Caco-2 (cell line): ENCODE measurements around the gene CPA4. TPM values are rescaled to one million over a fixed set of nuclear protein-coding genes. Genes with fewer than 3 reads are reported as not detected.

Source experiments
- BruUV-seq: library from RNA; stranded (reverse); fragments of 400-500 nt; replicated peaks from 2 replicates; lab custom pipeline; 2021; lab: Mats Ljungman, UMichigan
- CTCF ChIA-PET: fragments of 300-600 bp; sonication (Branson Sonifier 250); formaldehyde crosslinking; loops from one replicate; lab custom pipeline; 2022; ENCODE audit warnings: antibody characterized with exemption; lab: Charles Lee
- POLR2A ChIA-PET: fragments of 300-600 bp; sonication (Branson Sonifier 250); formaldehyde crosslinking; loops from one replicate; lab custom pipeline; 2022; ENCODE audit warnings: antibody characterized with exemption; lab: Charles Lee
- DNase-seq, 2 experiments: peaks; one replicate each; pipeline versions ENCODE4 v3.0.0 to v3.0.0-alpha.2; 2020 to 2022
- H3K27me3 ChIP-seq: replicated peaks from 2 replicates; pipeline ENCODE4 v1.6.0; 2011; ENCODE audit warnings: low read length; ENCODE audit not compliant: control insufficient read depth, insufficient read depth
- H3K36me3 ChIP-seq: 2 replicates; pipeline ENCODE4 v1.5.1; 2011; ENCODE audit warnings: low read length; ENCODE audit not compliant: control insufficient read depth, insufficient read depth
- H3K4me1 ChIP-seq: fragments of 250-450 bp; sonication (Bioruptor Pico); 2 replicates; pipeline ENCODE4 v1.5.1; 2020; ENCODE audit warnings: mild to moderate bottlenecking
- H3K4me3 ChIP-seq: 2 replicates; pipeline ENCODE4 v1.5.1; 2011; ENCODE audit warnings: low read depth, mild to moderate bottlenecking, control low read depth, low read length
- H3K9me3 ChIP-seq: fragments of 250-450 bp; sonication (Bioruptor Pico); 2 replicates; pipeline ENCODE4 v1.5.1; 2020; ENCODE audit warnings: mild to moderate bottlenecking, moderate library complexity
- H3K27ac Mint-ChIP-seq: one replicate; pipeline ENCODE4 v1.8.0; 2022; ENCODE audit warnings: mixed read lengths; ENCODE audit not compliant: unreplicated experiment
- H3K27me3 Mint-ChIP-seq: one replicate; pipeline ENCODE4 v1.8.0; 2022; ENCODE audit warnings: mixed read lengths; ENCODE audit not compliant: insufficient read depth, unreplicated experiment
- H3K36me3 Mint-ChIP-seq: one replicate; pipeline ENCODE4 v1.8.0; 2022; ENCODE audit warnings: mild to moderate bottlenecking, mixed read lengths; ENCODE audit not compliant: insufficient read depth, unreplicated experiment
- H3K4me1 Mint-ChIP-seq: one replicate; pipeline ENCODE4 v1.8.0; 2022; ENCODE audit warnings: low read depth, mixed read lengths; ENCODE audit not compliant: unreplicated experiment
- H3K4me3 Mint-ChIP-seq: one replicate; pipeline ENCODE4 v1.8.0; 2022; ENCODE audit warnings: mild to moderate bottlenecking, moderate library complexity, mixed read lengths; ENCODE audit not compliant: unreplicated experiment
- H3K9me3 Mint-ChIP-seq: one replicate; pipeline ENCODE4 v1.8.0; 2022; ENCODE audit warnings: mixed read lengths; ENCODE audit not compliant: unreplicated experiment
- CTCF ChIP-seq, 2 experiments: fragments of 200-600 bp in 1 of 2; IDR thresholded peaks; 1 replicate in 1 of 2; 2 replicates in 1 of 2; pipeline versions ENCODE4 v1.5.1 to v1.8.0; 2011 to 2022; ENCODE audit warnings: antibody characterized with exemption in 1 of 2, control low read depth in 1 of 2, inconsistent platforms in 1 of 2, low read depth in 1 of 2, low read length in 1 of 2, mild to moderate bottlenecking in 1 of 2, moderate library complexity in 1 of 2; ENCODE audit not compliant: insufficient read depth in 1 of 2, severe bottlenecking in 1 of 2, unreplicated experiment in 1 of 2
- intact Hi-C: fragments of 100-400 bp; cut with micrococcal nuclease; formaldehyde crosslinking; loops from one replicate; pipeline ENCODE4 v1.10.0; 2022; ENCODE audit not compliant: unreplicated experiment
- total RNA-seq: library from RNA; stranded (reverse); gene quantifications from 2 replicates; pipeline ENCODE4 v1.2.3, GENCODE V29; 2022

Gene CPA4
- total RNA-seq, 1 experiment from 2014 or later = 0.59 TPM

DNA sequence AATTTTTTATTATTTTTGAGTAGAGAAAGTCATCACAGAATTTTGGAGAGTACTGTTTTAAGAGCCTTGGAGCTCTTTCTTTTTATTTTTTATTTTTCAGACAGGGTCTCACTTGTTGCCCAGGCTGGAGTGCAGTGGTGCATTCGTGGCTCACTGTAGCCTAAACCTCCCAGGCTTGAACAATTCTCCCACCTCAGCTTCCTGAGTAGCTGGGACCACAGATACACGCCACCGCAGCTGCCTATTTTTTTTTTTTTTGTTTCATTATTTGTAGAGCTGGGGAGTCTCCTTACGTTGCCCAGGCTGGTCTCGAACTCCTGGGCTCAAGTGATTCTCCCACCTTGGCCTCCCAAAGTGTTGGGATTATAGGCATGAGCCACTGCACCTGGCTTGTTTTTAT lies 10.6 kb downstream of the CPA4 start:
- Mint-ChIP-seq H3K9me3 (no peaks in the 10 kb centered on the region), H3K27me3 (no peaks in the 10 kb centered on the region), H3K4me3 (no peak overlapping the region), H3K36me3 (no peaks in the 10 kb centered on the region), H3K27ac (no peak overlapping the region), H3K4me1 (no peaks in the 10 kb centered on the region)
- POLR2A ChIA-PET = no interaction called here
- H3K4me3 ChIP-seq = no peak overlapping the region
- no peak for DNase-seq
- intact Hi-C loops = no loop called here
- no peak for TF ChIP-seq CTCF (IDR thresholded peaks at IDR 0.05; ENCODE audit: insufficient read depth in 1 of 2, low read depth in 1 of 2, low read length in 1 of 2, severe bottlenecking in 1 of 2, unreplicated experiment in 1 of 2)
- BruUV-seq = no TSS peak
- no peaks in the 10 kb centered on the region for H3K9me3 ChIP-seq
- CTCF ChIA-PET = no interaction called here
- no peaks in the 10 kb centered on the region for H3K36me3 ChIP-seq
- H3K4me1 ChIP-seq = no peaks in the 10 kb centered on the region
- H3K27me3 ChIP-seq = no peaks in the 10 kb centered on the region

DNA sequence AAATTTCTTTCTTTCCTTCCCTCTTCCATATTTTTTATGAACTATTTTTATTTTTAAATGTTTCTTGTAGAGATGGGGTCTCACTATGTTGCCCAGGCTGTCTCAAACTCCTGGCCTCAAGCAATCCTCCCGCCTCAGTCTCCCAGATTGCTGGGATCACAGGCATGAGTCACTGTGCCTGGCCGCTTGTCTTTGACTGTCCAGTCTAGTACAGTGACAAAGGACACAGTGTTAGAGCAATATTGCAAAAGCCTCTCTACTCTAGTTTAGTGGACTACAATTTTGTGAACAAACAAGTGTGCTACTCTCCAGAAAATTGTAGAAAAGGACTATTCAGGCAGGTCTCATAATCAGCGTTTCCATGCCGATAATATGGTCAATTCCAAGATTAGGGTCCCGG lies 11.0 kb downstream of the CPA4 start:
- no peak for TF ChIP-seq CTCF (IDR thresholded peaks at IDR 0.05; ENCODE audit: insufficient read depth in 1 of 2, low read depth in 1 of 2, low read length in 1 of 2, severe bottlenecking in 1 of 2, unreplicated experiment in 1 of 2)
- CTCF ChIA-PET = no interaction called here

GRCh38 chr7:130304878-130305277 lies 11.9 kb downstream of the CPA4 start:
- Mint-ChIP-seq H3K9me3 (no peaks in the 10 kb centered on the region), H3K27me3 (no peaks in the 10 kb centered on the region), H3K4me3 (no peak overlapping the region), H3K4me1 (no peaks in the 10 kb centered on the region), H3K27ac (no peak overlapping the region), H3K36me3 (no peaks in the 10 kb centered on the region)
- Histone ChIP-seq H3K36me3 (no peaks in the 10 kb centered on the region), H3K4me3 (no peak overlapping the region), H3K4me1 (no peaks in the 10 kb centered on the region), H3K27me3 (no peaks in the 10 kb centered on the region), H3K9me3 (no peaks in the 10 kb centered on the region)
- no peak for DNase-seq
- TF ChIP-seq CTCF (IDR thresholded peaks at IDR 0.05; ENCODE audit: insufficient read depth in 1 of 2, low read depth in 1 of 2, low read length in 1 of 2, severe bottlenecking in 1 of 2, unreplicated experiment in 1 of 2) = no peak
- POLR2A ChIA-PET = interaction anchor here (0.6 kb wide), 1 partner anchor 18 kb away, joined by 3 read pairs; no protein-coding TSS in a partner anchor
- BruUV-seq = no TSS peak
- CTCF ChIA-PET = no interaction called here
- intact Hi-C loops = no loop called here

More for the DNA sequence above, 11.0 kb downstream of the CPA4 start:
- intact Hi-C loops = no loop called here
- DNase-seq = no peak
- Histone ChIP-seq H3K36me3 (no peaks in the 10 kb centered on the region), H3K27me3 (no peaks in the 10 kb centered on the region), H3K9me3 (no peaks in the 10 kb centered on the region), H3K4me3 (no peak overlapping the region), H3K4me1 (no peaks in the 10 kb centered on the region)
- H3K36me3 Mint-ChIP-seq = no peaks in the 10 kb centered on the region
- no peak overlapping the region for H3K4me3 Mint-ChIP-seq
- no peaks in the 10 kb centered on the region for H3K27me3 Mint-ChIP-seq
- H3K27ac Mint-ChIP-seq = no peak overlapping the region
- no peaks in the 10 kb centered on the region for H3K9me3 Mint-ChIP-seq
- no peaks in the 10 kb centered on the region for H3K4me1 Mint-ChIP-seq
- POLR2A ChIA-PET = no interaction called here
- BruUV-seq = no TSS peak
